AG08395 (cell line): ENCODE data around the gene BCL2.
"Not testable (repeated sequence)": the region's sequence is repeated elsewhere in the genome, so short reads cannot be mapped to it uniquely, and the experiment has no call there.

Source experiments
- DNase-seq: peaks from one replicate; pipeline ENCODE4 v3.0.0; 2012; ENCODE audit warnings: mixed read lengths, low spot score

BCL2 gene

DNA sequence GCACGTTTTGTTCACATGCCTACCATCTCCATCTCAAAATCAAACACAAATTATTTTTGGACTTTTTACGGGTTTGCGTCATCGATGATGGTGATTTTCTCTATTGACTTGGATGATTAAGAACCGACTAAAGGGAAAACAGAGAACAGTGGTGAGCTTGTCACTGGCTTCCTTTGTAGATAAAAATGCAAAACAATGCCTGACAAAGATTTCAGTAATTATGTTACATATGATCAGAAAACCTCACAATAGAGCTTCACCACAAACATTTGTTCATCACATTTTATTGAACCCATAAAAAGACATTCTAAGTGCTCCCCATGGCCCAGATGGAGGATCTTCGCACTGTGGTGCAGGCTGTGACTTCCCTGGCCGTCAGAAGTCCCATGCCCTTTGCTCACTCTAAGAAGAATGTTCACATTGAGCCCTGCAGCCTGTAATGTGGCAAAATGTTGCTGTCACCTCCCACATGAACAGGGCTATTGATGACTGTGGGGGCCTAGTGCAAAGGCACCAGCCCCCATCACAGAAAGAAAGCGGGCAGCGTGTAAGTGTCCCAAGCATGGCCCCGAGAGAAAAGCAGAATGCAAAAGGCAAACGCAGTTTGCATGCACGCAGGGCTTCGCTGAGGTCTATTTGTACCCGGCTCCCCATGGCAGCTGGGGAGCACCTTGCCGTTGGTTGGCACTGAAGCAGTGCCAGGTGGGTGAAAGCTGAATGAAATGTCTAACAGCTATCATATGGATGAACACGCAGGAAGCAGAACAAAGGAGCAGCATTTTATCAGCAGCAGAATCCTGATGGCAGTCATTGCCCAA, 60.6 kb downstream of the BCL2 start:
- DNase-seq: no peak

DNA sequence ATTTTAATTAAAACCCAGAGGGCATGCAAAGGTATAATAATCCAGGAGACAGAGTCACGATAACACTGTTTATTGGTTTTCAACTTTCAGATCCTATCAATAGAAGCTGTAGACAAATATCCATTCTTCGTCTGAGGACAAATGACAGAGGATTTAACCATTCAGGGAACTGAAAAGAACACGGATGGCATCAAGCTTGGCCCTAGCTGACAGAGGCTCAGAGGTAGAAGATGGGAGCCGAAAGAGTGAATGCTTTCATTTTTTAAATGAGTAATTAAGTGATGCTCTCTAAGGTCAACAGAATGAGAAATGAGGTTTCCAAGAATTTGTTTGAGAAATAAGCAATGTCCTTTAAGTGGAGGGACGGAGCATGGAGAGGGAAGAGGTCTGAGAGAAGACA, 62.1 kb downstream of the BCL2 start:
- no peak for DNase-seq

DNA sequence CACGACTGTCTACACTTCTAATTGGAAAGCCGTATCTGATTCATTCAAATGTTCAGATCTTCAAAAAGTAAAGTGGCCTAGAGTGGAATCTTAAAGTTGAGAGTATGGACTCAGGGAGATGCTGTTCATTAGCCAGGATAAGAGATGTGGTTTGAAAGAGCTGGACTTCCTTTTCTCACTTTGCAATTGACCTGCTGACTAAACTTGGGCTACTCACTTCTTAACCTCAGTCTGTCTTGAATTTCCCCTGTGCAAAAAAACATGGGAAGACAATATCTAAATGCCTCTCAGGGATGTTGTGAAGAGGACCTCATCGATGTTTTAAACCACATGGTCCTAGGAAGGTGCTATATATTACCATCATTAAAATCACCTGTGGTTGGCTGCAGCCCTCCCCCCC, 64.1 kb downstream of the BCL2 start:
- no peak for DNase-seq

GRCh38 chr18:63254716-63255399, 64.7 kb downstream of the BCL2 start:
- no peak for DNase-seq

DNA sequence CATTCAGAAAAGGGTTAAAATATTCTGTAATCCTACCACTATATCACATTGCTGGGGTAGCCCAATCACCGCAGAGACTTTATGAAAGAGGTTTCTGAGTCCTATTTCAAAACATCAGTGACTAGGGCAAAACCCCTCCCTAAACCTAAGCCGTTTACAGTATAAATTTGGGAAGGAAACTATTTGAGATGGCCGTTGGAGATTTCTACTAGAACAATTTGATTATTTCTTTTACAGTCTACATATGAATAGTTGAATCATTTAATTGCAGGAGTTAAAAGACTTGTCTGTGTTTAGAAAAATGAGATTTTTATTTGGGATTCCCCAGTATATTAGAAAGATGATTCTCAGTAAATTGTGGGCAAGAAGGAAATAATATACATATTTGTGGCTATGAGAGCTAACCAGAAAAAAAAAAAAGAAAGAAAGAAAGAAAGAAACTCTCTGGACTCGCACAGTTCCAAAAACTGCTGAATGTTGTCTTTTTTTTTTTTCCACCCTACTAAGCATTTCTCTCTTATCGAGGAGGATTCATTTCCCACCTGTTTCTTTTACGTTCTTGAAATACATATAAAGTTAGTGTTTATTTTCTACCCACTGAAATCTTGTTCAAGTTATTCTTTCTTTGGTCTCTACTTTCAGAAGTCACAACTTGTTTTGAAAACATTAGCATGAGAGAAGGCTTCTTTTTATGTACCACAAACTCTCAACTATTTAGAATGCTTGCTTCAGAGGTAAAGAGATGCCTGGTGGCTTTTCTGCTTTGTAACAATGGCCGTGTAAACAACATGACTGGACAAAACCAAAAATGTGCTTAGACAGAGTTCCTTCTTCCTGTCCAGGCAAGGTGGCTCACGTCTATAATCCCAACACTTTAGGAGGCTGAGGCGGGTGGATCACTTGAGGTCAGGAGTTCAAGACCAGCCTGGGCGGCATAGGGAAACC, 65.9 kb downstream of the BCL2 start:
- peak; percentile 52 for DNase-seq

DNA sequence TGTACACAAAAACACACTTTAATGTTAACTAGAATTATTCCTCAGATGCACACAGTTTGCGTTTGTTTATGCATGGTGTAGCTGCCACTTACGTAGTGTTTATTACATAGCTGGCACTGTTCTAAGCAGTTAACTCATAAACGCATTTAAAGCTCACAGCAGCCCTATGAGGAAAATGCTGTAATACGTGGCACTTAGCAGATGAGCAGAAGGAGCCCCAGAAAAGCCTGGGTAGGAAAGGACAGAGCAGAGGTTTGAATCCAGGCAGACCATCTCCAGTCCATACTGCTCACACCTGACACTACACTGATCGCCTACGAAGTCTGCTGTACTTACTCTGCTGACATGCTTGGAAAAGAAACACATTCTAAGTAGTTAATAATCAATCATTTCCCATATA, 66.6 kb downstream of the BCL2 start:
- no peak for DNase-seq

DNA sequence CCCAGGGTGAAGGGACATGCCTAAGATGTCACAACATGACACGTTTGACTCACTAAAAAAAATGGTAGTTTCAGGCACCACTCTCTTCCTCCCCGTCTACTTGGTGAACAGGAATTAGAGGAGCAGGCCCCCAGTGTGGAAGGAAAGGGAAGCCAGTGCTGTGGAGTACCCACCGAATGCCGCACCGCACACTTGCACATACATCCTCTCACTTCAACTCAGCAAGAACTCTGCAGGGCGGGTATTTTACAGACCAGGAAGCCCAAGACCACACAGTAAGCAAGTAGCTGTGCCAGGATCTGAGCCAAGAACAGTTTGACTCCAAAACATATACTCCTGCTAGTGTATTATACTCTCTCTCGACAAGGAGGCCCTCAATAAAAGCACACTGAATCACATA, 69.8 kb downstream of the BCL2 start:
- no peak for DNase-seq

GRCh38 chr18:63247926-63248325, 71.6 kb downstream of the BCL2 start:
- no peak for DNase-seq

- no peak for DNase-seq
Observed at GRCh38 chr18:63247506-63247905, 72.1 kb downstream of the BCL2 start.

DNA sequence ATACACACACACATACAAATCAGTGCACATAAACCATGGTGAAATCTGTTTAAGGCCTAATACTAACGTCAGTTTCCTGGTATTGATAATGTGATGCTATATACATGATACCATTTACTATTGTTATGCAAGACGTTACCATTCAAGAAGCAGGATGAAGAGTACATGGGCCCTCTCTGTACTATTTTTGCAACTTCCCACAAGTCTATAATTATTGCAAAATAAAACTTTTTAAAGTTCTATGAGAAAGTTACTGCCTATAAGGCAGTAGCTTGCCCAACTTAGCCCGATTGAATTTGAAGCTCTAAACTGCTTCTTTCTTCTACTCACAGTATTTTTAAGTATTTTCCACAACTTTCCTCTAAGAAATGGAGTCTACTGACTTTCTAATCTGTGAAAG, 74.0 kb downstream of the BCL2 start:
- no peak for DNase-seq

DNA sequence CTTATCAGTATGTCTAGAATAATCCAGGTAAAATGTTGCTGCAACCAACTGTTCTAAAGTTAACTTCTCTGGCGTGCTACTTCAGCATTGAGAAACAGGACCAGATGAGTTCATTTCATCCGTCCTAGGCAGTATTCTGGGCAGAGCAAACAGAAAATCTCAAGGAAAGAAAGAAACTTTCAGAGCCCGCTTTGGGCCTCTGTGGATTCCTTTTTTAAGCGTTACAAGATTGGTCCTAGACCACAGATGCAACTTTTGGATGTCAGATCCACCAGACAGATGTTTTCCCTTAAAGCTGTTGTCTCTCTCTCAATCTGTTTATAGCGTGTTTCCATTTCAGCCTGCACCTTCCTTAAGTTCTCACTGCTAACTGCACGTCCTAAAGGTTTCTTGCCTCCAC, 75.0 kb downstream of the BCL2 start:
- DNase-seq: no peak

- DNase-seq: no peak
Observed at GRCh38 chr18:63241760-63242159, 77.8 kb downstream of the BCL2 start.

GRCh38 chr18:63241317-63241712, 78.3 kb downstream of the BCL2 start:
- DNase-seq: no peak

- DNase-seq: no peak
Observed at GRCh38 chr18:63240531-63241316, 78.8 kb downstream of the BCL2 start.

DNA sequence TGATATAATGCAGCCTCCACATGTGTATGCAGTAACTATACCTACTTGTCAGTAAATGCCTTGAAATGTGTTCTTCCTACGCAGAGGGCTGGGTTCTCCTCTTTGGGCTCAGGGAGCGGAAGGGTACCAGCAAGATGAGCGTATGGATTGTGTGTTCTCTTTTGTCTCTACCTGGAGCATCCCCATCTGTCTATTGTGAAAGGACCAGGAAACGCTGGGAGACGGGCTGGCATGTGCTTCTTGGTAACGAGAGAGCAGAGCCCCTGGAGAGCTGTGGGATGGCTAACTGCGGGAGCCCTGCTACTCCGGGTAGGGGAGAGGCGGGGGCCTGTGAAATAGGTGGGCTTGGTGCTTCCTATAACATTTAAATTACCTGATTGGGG, 80.9 kb downstream of the BCL2 start:
- DNase-seq: no peak

- peak; percentile 87 for DNase-seq
Observed at GRCh38 chr18:63237881-63238692, 81.5 kb downstream of the BCL2 start.

DNA sequence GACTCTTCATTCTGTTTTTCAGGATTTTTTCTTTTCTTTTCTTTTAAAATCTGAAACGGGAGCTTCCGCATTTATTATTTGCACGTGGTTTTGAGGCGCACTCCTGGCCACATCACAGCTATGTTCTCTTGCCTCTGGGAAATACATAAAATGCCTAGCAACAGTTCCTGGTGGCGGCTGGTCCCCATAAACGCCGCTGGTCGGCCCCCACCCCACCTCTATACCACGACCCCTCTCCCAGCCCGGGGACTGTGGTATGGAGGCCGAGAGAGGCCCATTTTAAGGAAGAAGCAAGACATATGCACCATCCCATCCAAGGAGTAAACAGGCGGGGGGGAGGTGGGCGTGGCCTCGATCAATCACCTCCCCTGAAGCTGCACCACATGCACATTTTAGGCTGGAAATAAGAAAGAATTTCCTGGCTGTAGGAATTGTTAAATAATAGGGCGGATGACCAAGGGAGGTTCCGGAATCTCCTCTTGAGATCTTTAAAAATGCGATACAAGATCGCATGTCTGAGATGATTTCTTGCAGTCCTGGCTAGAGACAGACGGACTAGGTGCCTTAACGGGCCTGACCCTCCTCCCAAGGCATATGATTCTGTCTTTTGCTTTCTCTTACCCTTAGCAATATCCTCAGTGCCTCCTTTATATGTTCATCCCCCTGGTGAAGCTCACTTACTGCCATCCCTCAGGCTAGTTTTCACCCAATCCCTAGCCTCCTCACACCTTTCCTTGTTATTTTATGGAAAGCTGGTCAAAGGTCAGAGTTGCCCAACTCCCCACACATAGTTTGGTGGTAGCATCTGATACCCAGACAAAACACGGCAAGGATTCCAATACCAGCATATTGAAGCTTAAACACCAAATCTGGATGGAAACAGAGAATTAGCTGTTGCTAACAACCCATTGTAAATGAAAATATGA, 82.4 kb downstream of the BCL2 start:
- peak; percentile 38 for DNase-seq

- no peak for DNase-seq
Observed at GRCh38 chr18:63236406-63236805, 83.2 kb downstream of the BCL2 start.

GRCh38 chr18:63235920-63236319, 83.6 kb downstream of the BCL2 start:
- DNase-seq: not testable (repeated sequence)

DNA sequence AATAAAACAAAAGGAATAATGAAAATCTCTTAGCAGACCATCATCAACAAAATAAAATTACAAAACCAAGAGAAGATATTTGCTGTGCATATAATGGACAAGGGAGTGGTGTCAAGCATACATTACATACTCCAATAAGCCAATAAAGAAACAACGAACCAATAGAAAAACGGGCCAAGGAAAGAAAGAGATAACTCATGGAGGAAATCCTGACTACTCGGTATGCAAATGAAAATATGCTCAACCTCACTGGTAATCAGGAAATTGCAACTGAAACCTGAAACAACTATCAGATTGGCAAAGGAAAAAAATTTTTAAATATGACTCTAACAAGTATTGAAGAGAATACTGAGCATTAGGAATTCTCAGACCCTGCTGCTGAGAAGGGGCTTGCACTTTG, 84.7 kb downstream of the BCL2 start:
- DNase-seq: no peak
